Ovary (tissue), 3 donors: Measurements from ENCODE around the gene BTBD9.

Experiments used
- CTCF ChIP-seq, 3 donors: fragments of 450-650 bp in 2 of 3; fragments of 200-600 bp in 1 of 3; IDR thresholded peaks; one replicate each; pipeline versions ENCODE4 v1.5.1 to v1.8.0; 2016 to 2022; ENCODE audit warnings: antibody characterized with exemption in 3 of 3, mild to moderate bottlenecking in 1 of 3
- EP300 ChIP-seq: sonication (generic); formaldehyde crosslinking; IDR thresholded peaks from one replicate; pipeline ENCODE4 v1.6.1; 2017; ENCODE audit warnings: antibody characterized with exemption
- donor health status: DM: no; HTN: no; CAD: no.

DNA sequence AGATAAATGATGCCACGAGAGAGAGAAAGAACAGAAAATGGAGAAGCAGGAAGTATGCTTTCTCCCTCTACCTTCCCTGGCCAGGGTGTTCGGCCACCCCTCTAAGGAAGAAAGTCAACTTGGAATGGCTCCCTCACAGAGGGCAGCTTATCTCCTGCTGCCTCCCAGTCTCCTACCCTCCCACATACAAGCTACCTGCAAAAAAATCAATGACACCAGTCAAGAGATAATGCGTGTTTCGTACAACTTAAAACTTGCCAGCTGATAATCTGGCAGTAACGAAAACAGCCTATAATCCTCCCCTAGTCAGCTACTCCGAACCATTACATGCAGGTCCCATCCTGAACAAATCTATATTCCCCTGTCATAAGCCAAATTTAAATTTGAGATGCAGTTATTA, 61.7 kb downstream of the BTBD9 start:
- no peak for TF ChIP-seq CTCF (IDR thresholded peaks at IDR 0.05)
- TF ChIP-seq EP300 = no peak
